Right lobe of liver (tissue), 4 donors: ENCODE measurements around the gene ASPHD1.

Experiments
- POLR2A ChIP-seq: fragments of 450-650 bp; IDR thresholded peaks from one replicate; pipeline ENCODE4 v1.6.1; 2017; ENCODE audit warnings: antibody characterized with exemption, mild to moderate bottlenecking
- TF ChIP-seq, protein P1 (sequence below), 4 donors: fragments of 200-600 bp in 3 of 4; fragments of 450-650 bp in 1 of 4; IDR thresholded peaks; one replicate each; pipeline versions ENCODE4 v1.5.1 to v1.8.0; 2016 to 2022; ENCODE audit warnings: antibody characterized with exemption in 4 of 4, mild to moderate bottlenecking in 2 of 4
- donor health status: DM: no; HTN: no; CAD: no.
- donor health status: DM: no; HTN: no; CAD: no.
- donor health status: DM: no; HTN: yes; CAD: no.

GRCh38 chr16:29908719-29909220 is 8.5 kb downstream of the ASPHD1 start:
- TF ChIP-seq, protein P1, sequence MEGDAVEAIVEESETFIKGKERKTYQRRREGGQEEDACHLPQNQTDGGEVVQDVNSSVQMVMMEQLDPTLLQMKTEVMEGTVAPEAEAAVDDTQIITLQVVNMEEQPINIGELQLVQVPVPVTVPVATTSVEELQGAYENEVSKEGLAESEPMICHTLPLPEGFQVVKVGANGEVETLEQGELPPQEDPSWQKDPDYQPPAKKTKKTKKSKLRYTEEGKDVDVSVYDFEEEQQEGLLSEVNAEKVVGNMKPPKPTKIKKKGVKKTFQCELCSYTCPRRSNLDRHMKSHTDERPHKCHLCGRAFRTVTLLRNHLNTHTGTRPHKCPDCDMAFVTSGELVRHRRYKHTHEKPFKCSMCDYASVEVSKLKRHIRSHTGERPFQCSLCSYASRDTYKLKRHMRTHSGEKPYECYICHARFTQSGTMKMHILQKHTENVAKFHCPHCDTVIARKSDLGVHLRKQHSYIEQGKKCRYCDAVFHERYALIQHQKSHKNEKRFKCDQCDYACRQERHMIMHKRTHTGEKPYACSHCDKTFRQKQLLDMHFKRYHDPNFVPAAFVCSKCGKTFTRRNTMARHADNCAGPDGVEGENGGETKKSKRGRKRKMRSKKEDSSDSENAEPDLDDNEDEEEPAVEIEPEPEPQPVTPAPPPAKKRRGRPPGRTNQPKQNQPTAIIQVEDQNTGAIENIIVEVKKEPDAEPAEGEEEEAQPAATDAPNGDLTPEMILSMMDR (IDR thresholded peaks at IDR 0.05), result no peak
- TF ChIP-seq POLR2A, result no peak
